ENCODE data around the gene CDC5L.
"Not testable (repeated sequence)": the region's sequence is repeated elsewhere in the genome, so short reads cannot be mapped to it uniquely, and the experiment has no call there.

Gene CDC5L

GRCh38 chr6:44342489-44342888, 45.0 kb upstream of the CDC5L start, which contains the start of gene SPATS1:
Gene SPATS1, plus strand, starts transcription at chr6:44342650. Its CDS starts 446 bp downstream, at chr6:44343096.
- Histone ChIP-seq H4K20me1 (ENCODE audit: low read depth, low read length) (no peaks in the 10 kb centered on the region), H3K9me2 (replicated peaks; ENCODE audit: insufficient read depth, low read length) (no peaks in the 10 kb centered on the region), H3K4me3 (ENCODE audit: insufficient read depth, low read length, poor library complexity, severe bottlenecking) (no peak within 1 kb of the TSS), H3K4me2 (ENCODE audit: low read depth, low read length, poor library complexity, severe bottlenecking) (no peak within 1 kb of the TSS), H3K27me3 (ENCODE audit: low read length) (no peaks in the 10 kb centered on the region; the same call in 1 of the 2 replicates), H3F3A (ENCODE audit: insufficient read depth) (no peaks in the 10 kb centered on the region), H3K79me2 (ENCODE audit: insufficient read depth, low read length) (no peaks in the 10 kb centered on the region), H2AFZ (ENCODE audit: low read depth, low read length, severe bottlenecking) (no peak within 1 kb of the TSS), H3K36me3 (ENCODE audit: low read length) (no peaks in the 10 kb centered on the region), H3K27ac (ENCODE audit: low read depth, low read length) (no peak within 1 kb of the TSS), H3K9ac (ENCODE audit: low read length) (no peak within 1 kb of the TSS), H3K9me3 (ENCODE audit: insufficient read depth, low read length) (no peaks in the 10 kb centered on the region)
- TF ChIP-seq CTCF (IDR thresholded peaks at IDR 0.05; ENCODE audit: insufficient read depth, low read length, poor library complexity, severe bottlenecking) (no peak), EZH2phosphoT487 (conservative IDR thresholded peaks at IDR 0.05; ENCODE audit: low read length) (no peak)

GRCh38 chr6:44346818-44347217, 40.7 kb upstream of the CDC5L start:
- not testable (repeated sequence) for H3K36me3 ChIP-seq (ENCODE audit: low read length); H3K27ac ChIP-seq (ENCODE audit: low read depth, low read length); H3K9ac ChIP-seq (ENCODE audit: low read length); H2AFZ ChIP-seq (ENCODE audit: low read depth, low read length, severe bottlenecking); H3K27me3 ChIP-seq (ENCODE audit: low read length); H4K20me1 ChIP-seq (ENCODE audit: low read depth, low read length); H3F3A ChIP-seq (ENCODE audit: insufficient read depth); H3K79me2 ChIP-seq (ENCODE audit: insufficient read depth, low read length); H3K4me3 ChIP-seq (ENCODE audit: insufficient read depth, low read length, poor library complexity, severe bottlenecking); H3K9me2 ChIP-seq (replicated peaks; ENCODE audit: insufficient read depth, low read length); H3K4me2 ChIP-seq (ENCODE audit: low read depth, low read length, poor library complexity, severe bottlenecking); H3K9me3 ChIP-seq (ENCODE audit: insufficient read depth, low read length)

GRCh38 chr6:44349904-44350649, 37.4 kb upstream of the CDC5L start:
- Histone ChIP-seq H3K4me2 (ENCODE audit: low read depth, low read length, poor library complexity, severe bottlenecking) (no peak overlapping the region), H4K20me1 (ENCODE audit: low read depth, low read length) (no peaks in the 10 kb centered on the region), H3K27me3 (ENCODE audit: low read length) (no peaks in the 10 kb centered on the region), H3K9me3 (ENCODE audit: insufficient read depth, low read length) (no peaks in the 10 kb centered on the region), H3K27ac (ENCODE audit: low read depth, low read length) (no peak overlapping the region), H3K36me3 (ENCODE audit: low read length) (no peaks in the 10 kb centered on the region), H3K9ac (ENCODE audit: low read length) (no peak overlapping the region), H3K79me2 (ENCODE audit: insufficient read depth, low read length) (no peaks in the 10 kb centered on the region), H3K4me3 (ENCODE audit: insufficient read depth, low read length, poor library complexity, severe bottlenecking) (no peak overlapping the region), H3F3A (ENCODE audit: insufficient read depth) (no peaks in the 10 kb centered on the region), H2AFZ (ENCODE audit: low read depth, low read length, severe bottlenecking) (no peak overlapping the region), H3K9me2 (replicated peaks; ENCODE audit: insufficient read depth, low read length) (no peaks in the 10 kb centered on the region)
- TF ChIP-seq CTCF (IDR thresholded peaks at IDR 0.05; ENCODE audit: insufficient read depth, low read length, poor library complexity, severe bottlenecking) (no peak), EZH2phosphoT487 (conservative IDR thresholded peaks at IDR 0.05; ENCODE audit: low read length) (no peak)

- H3F3A ChIP-seq (ENCODE audit: insufficient read depth); H3K9ac ChIP-seq (ENCODE audit: low read length); H3K4me3 ChIP-seq (ENCODE audit: insufficient read depth, low read length, poor library complexity, severe bottlenecking); H3K27ac ChIP-seq (ENCODE audit: low read depth, low read length); H3K9me3 ChIP-seq (ENCODE audit: insufficient read depth, low read length); H3K27me3 ChIP-seq (ENCODE audit: low read length); H3K79me2 ChIP-seq (ENCODE audit: insufficient read depth, low read length); H3K4me2 ChIP-seq (ENCODE audit: low read depth, low read length, poor library complexity, severe bottlenecking); H3K9me2 ChIP-seq (replicated peaks; ENCODE audit: insufficient read depth, low read length); H2AFZ ChIP-seq (ENCODE audit: low read depth, low read length, severe bottlenecking); H4K20me1 ChIP-seq (ENCODE audit: low read depth, low read length); H3K36me3 ChIP-seq (ENCODE audit: low read length): not testable (repeated sequence)
Measured at GRCh38 chr6:44350650-44350994, 36.9 kb upstream of the CDC5L start.
